PC-9 (cell line): ENCODE data around the gene KIR3DL3.
"Not testable (repeated sequence)": the region's sequence is repeated elsewhere in the genome, so short reads cannot be mapped to it uniquely, and the experiment has no call there.

ENCODE experiments used
- CTCF ChIP-seq: fragments of 200-600 bp; sonication (generic); conservative IDR thresholded peaks from 2 replicates; pipeline ENCODE4 v1.6.1; 2017; ENCODE audit warnings: mixed run types, antibody characterized with exemption, mild to moderate bottlenecking, moderate library complexity
- EZH2 ChIP-seq: fragments of 200-600 bp; sonication (generic); IDR thresholded peaks from 2 replicates; pipeline ENCODE4 v1.8.0; 2017; ENCODE audit warnings: antibody characterized with exemption, low read depth

DNA sequence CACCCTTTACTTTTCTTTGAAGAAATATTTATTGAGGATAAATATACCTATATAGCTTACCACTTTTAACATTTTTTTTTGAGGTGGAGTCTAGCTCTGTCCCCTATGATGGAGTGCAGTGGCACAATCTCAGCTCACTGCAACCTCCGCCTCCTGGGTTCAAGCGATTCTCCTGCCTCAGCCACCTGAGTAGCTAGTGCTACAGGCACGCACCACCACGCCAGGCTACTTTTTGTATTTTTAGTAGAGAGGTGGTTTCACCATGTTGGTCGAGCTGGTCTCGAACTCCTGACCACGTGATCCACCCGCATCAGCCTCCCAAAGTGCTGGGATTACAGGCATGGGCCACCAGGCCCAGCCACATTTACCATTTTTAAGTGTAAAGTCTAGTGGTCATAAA is 51.6 kb downstream of the KIR3DL3 start:
- TF ChIP-seq CTCF, EZH2: not testable (repeated sequence)
